ENCODE measurements around the gene PPP2R1B.

The PPP2R1B gene

DNA sequence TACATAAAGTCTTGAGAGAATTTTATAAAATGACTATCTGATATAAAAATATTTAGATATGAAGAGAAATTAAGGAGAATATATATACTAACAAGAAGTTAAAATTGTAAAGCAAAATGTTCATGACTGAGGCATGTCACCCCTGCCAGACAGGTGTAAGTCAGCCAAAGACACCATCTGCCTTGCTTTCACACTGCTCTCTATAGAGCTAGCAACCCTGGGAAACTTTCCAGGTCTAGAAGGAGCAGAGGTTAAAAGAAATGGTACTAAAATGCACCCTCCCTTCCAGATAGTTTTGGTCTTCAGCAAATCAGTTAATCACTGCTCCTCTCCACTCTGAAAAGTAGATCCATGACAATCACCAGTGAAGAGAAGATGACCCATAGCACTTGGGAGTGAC is 16.5 kb downstream of the PPP2R1B start:
- in situ Hi-C loops (cut with MboI; ENCODE audit: low sequenced_read_pairs): no loop called here

DNA sequence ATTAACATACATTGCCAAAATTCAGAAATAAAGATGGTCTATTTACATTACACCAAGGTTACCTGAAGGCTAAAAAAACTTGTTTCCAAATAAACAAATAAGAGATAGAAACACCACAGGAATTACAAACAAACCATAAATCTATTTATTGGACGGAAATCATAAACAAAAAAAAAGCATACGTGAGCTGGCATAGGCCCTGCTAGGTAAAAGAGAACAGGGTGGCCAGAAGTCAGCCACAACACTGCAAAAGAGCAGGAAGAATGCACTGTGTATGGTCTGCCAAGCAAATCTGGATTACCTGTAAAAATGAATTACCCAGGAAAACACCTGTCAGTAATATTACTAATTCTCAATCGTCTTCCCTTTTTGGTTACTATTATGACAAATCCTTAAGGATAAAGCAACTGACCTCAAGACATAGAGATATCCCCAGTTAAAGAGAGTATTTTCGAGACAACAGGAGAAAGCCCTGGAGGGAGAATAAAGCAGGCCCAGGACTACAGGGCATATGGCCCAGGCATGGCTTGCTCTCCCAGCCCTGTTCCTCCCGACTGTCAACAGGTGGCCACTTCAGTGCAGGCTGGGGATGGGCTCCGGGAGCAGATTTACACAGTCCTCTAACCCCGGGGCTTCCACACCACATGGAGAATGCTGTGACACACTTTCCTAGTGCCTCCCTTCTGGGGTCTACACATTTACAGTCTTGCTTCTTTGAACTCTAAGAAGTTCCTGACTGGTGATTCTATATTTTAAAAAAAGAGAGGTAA is 18.0 kb downstream of the PPP2R1B start:
- in situ Hi-C loops (cut with MboI; ENCODE audit: low sequenced_read_pairs): no loop called here

- in situ Hi-C loops (cut with MboI; ENCODE audit: low sequenced_read_pairs): no loop called here
Observed at GRCh38 chr11:111745719-111746504, 20.3 kb downstream of the PPP2R1B start.

DNA sequence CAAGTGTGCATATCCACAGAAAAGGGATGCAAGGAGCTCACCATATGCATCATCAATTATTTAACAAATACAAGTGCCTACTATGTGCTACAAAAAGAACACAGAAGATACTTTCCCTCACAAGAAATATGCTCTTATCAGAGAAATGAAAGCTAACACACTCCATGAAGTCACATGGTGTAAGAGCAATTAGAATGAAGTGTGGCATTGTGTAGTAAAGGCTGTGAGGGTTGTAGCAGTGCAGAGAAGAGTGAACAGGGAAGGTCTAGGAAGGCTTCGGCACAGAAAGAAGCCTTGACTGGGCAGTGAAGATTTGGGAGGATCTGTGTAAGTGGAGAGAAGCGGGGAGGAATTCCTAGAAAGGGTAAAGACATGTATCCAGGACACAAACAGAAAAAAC is 22.5 kb downstream of the PPP2R1B start:
- in situ Hi-C loops (cut with MboI; ENCODE audit: low sequenced_read_pairs): no loop called here

DNA sequence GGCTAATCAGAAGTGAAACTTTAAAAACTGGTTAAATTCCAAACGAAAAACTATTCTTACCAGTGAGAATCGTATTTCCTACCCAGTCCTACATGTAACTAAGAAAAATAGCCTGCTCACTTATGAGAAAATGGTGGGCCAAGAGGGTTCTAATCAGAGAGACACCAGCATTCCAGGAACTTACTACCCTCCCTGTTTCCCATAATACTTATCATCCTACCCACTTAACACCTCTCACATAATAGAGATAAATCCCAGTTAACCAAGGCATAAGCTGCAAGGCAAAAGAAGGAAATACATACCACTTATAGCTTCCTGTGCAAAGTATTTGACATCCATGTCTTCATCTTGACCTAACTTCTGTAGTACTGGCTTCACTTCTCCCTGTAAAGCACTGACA is 24.4 kb downstream of the PPP2R1B start:
- in situ Hi-C loops (cut with MboI; ENCODE audit: low sequenced_read_pairs): no loop called here

GRCh38 chr11:111739299-111739698 is 26.9 kb downstream of the PPP2R1B start:
- in situ Hi-C loops (cut with MboI; ENCODE audit: low sequenced_read_pairs): no loop called here

DNA sequence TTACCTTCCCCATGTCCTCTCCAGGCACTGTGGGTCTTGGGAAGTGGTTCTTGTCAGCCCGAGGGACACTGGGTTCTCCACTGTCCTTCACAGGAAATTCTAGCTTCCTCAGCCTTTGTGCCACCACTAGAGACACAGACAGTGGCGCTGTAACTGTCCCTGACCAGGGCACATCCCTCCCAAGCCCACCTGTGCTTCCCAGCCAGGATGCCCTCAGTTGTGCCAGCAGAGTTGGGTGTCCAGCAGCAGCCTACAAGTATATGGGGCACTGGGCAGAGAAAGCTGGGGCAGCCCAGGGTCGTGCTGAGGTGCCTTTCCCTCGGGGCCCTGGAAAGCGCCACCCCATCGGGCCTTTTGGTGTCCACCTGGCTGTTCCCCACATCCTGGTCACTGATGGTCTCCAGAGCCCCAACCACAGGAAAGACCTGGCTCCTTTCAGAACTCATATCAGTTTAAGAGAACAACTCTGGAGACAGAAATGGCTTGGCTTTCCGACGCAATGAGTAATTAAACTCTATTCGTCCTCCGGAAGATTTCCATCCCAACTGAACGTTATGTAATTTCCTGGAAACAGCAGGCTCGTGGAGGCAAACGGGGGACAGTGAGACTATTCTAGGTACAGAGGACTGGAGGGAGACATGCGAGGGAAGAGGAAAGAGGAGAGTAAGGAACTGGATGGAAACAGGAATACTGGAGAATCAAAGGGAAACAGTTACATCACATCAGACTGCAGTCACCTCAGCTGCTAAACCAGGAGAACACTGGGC is 28.6 kb downstream of the PPP2R1B start:
- in situ Hi-C loops (cut with MboI; ENCODE audit: low sequenced_read_pairs): no loop called here

DNA sequence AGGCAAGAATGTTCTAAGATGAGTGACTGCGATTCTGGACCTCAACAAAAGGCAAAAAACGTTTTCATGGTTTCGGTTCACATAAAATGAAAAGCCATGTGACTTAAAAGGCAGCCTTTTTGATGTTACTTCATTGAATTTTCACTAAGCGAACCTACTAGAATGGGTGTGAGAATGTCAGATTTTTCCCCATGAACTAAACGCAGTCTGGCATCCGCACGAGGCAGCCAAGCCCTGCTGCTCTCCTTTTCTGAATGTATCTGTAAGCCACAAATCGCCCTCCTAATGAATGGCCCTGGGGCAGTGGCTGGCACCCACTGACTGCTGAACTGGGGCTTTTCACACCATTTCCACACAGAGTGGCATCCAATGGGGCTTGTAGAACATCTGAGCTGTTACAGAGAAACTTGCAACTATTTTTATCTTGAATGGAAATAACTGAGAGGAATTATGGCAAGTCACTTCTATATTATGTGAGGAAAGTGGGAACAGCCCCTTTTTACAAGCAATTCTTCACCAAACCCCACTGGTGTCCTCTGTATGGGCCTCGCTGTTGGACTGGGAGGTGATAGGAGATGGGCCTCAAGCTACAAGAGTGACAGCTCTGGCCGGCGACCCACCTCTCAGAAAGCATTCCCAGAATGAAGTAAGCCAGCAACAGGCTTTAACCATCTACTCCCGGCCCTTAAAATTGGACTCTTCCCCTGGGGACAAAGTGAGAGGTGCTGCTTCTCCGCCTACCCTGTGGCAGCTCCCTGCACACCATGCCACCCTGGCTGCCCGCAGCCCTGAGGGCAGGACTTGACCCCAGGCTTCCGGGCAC is 29.4 kb downstream of the PPP2R1B start:
- in situ Hi-C loops (cut with MboI; ENCODE audit: low sequenced_read_pairs): no loop called here

DNA sequence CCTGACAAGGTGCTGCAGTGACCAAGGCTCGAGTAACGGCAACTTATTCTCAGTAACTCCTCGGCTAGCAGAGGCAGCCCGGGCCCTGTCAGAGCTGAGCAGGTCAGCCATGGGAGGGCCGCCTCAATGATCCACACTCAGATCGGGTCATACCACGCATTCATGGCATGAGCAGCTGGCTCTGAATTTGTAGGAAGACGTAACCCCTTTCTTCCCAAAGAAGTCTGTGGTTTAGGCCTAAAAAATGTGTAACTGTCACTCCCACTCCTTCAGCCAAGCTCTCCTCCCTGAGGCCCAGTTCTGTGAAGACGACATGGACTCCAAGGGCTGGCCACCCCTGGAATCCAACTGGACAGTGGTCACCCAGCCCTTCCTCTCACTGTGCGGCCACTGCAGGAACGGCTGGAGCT is 30.0 kb downstream of the PPP2R1B start:
- in situ Hi-C loops (cut with MboI; ENCODE audit: low sequenced_read_pairs): no loop called here

DNA sequence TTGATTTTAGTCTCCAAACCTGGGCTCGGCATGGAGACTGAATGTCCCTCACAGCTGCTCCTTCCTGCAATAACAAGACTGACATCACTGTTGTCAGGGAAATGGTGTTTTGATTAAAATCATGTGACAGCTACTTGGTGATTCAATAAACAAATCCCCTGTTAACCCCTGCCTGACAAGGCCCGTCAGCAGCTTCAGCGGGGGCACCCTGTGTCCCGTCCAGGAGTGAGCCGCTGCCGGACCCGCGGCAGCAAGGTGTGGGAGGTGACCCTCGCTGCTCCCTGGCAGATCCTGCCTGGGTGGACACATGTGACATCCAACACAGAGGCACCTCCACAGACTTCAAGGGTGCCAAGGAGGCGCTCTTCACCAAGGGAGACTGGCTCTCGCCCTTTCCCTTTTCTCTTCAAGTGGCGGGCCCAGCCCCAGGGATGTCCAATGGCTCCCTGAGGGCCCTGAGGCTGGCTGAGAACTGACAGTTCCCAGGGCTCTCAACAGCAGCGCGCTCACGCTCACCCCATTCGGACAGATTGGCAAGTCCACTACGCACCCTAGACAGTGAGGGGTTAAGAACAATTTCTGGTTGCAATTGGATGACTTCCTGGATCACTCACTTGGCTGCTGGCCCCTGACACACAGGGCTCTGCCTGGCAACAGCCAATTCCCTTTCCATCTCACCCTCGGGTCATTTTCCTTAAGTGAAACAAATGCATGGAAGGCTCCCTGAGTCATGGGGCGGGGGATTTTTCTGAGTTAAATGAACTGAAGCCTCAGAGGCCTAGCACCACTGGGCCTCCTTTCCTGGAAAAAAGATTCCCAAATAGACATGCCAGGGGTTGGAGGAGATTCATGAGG is 30.7 kb downstream of the PPP2R1B start:
- in situ Hi-C loops (cut with MboI; ENCODE audit: low sequenced_read_pairs): no loop called here

DNA sequence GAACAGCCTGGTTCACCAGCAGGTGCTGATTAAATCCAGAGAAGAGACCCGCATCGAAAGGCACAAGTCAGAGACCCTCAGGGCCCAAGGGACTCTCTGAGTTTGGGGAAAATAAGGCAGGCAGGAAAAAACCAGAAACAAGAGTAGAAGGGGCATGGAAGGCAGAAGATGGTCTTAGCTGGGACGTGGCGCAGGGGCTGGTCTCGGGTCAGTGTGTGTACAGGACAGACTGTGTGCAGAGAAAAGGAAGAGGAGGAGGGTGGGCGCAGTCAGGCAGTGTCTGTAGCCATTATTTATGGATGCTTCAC is 31.3 kb downstream of the PPP2R1B start:
- in situ Hi-C loops (cut with MboI; ENCODE audit: low sequenced_read_pairs): no loop called here

- in situ Hi-C loops (cut with MboI; ENCODE audit: low sequenced_read_pairs): no loop called here
Observed at GRCh38 chr11:111734101-111734953, 31.9 kb downstream of the PPP2R1B start.

GRCh38 chr11:111733611-111734088 is 32.5 kb downstream of the PPP2R1B start:
- in situ Hi-C loops (cut with MboI; ENCODE audit: low sequenced_read_pairs): no loop called here

DNA sequence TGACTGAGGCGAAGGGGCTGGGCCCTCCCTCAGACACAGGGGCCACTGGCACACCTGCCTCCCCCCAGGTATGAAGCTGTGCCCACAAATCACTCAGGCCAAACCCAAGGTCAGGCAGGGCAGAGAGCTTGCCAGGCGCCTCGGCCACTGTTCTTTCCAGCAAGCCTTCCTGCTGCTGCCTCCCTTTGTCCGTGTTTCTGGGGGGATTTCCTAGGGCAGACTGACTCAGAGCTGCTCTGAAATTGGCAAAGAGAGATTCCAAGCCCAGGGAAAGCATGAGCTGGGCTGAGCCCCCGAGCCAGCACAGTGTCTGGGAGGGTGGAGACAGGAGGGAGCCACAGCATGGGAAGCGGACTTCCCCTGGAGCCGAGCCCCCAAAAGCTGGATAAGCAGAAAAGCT is 33.2 kb downstream of the PPP2R1B start:
- in situ Hi-C loops (cut with MboI; ENCODE audit: low sequenced_read_pairs): no loop called here

GRCh38 chr11:111731821-111732220 is 34.4 kb downstream of the PPP2R1B start:
- in situ Hi-C loops (cut with MboI; ENCODE audit: low sequenced_read_pairs): no loop called here

GRCh38 chr11:111730871-111731591 is 35.2 kb downstream of the PPP2R1B start:
- in situ Hi-C loops (cut with MboI; ENCODE audit: low sequenced_read_pairs): no loop called here

DNA sequence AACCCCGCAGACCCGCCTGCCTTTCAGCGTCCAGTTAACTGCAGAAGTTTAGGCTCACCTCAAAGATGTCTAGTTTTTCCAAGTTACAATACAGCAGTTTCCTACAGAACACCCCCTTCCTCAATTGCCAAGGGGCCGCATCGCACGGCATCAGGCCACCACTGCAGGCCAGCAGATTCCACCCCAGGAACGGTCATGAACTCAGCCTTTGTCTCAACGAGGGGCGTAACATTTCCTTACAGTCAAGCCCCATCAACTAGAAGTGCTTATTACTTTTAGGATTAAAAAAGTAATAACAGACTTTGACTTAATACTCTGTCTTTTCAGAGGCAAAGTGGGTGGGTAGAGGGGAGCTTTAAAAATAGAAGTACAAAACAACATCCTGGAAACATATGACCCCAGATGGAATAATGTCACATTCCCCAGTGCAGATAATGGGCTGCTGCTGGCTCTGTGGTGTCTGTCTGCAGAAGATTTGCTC is 36.3 kb downstream of the PPP2R1B start:
- in situ Hi-C loops (cut with MboI; ENCODE audit: low sequenced_read_pairs): no loop called here

Data from hTERT RPE-1 (cell line).